Keratinocyte (primary cell): Measurements from ENCODE around the gene TRPT1. TPM values are rescaled to one million over a fixed set of nuclear protein-coding genes. Genes with fewer than 3 reads are reported as not detected.
A peak's percentile ranks its signal among the peaks of the same experiment; 100 is the strongest.

Experiments
- DNase-seq: peaks from one replicate; pipeline ENCODE4 v3.0.0-alpha.2; 2011; ENCODE audit warnings: low read depth, missing footprints, low spot score
- FAIRE-seq: peaks from 2 replicates; lab custom pipeline; 2011; peaks lifted over from hg19 to GRCh38; lab: Jason Lieb, UNC
- H2AFZ ChIP-seq: 2 replicates; pipeline ENCODE4 v1.6.0; 2012; ENCODE audit warnings: low read length, control low read depth, inconsistent platforms; ENCODE audit not compliant: control insufficient read depth
- H3K27ac ChIP-seq: 2 replicates; pipeline ENCODE4 v1.5.1; 2011; ENCODE audit warnings: low read length; ENCODE audit not compliant: control insufficient read depth, insufficient read depth
- H3K27me3 ChIP-seq: 3 replicates; pipeline ENCODE4 v1.6.0; 2011; ENCODE audit warnings: low read length; ENCODE audit not compliant: control insufficient read depth, insufficient read depth; ENCODE audit errors: extremely low read depth
- H3K36me3 ChIP-seq, 2 experiments: 2 replicates in 1 of 2; 3 replicates in 1 of 2; pipeline ENCODE4 v1.5.1; 2011; ENCODE audit warnings: low read length in 2 of 2, mild to moderate bottlenecking in 1 of 2; ENCODE audit not compliant: control insufficient read depth in 2 of 2, insufficient read depth in 2 of 2; ENCODE audit errors: extremely low read depth in 1 of 2
- H3K4me1 ChIP-seq: 3 replicates; pipeline ENCODE4 v1.5.1; 2011; ENCODE audit warnings: low read length; ENCODE audit not compliant: control insufficient read depth, insufficient read depth; ENCODE audit errors: extremely low read depth
- H3K4me2 ChIP-seq: 3 replicates; pipeline ENCODE4 v1.6.0; 2011; ENCODE audit warnings: low read depth, low read length; ENCODE audit not compliant: control insufficient read depth, insufficient read depth; ENCODE audit errors: extremely low read depth
- H3K4me3 ChIP-seq, 3 experiments: fragments of 200-600 bp in 1 of 3; sonication (generic) in 1 of 3; 2 replicates in 2 of 3; 3 replicates in 1 of 3; pipeline ENCODE4 v1.5.1; 2011 to 2016; ENCODE audit warnings: low read length in 3 of 3, mild to moderate bottlenecking in 3 of 3, control low read depth in 2 of 3, inconsistent platforms in 1 of 3, low read depth in 1 of 3, mixed read lengths in 1 of 3, mixed run types in 1 of 3, moderate library complexity in 1 of 3; ENCODE audit not compliant: control insufficient read depth in 2 of 3, insufficient read depth in 2 of 3; ENCODE audit errors: extremely low read depth in 1 of 3
- H3K79me2 ChIP-seq: 2 replicates; pipeline ENCODE4 v1.6.0; 2012; ENCODE audit warnings: low read length; ENCODE audit not compliant: control insufficient read depth, insufficient read depth
- H3K9ac ChIP-seq: 3 replicates; pipeline ENCODE4 v1.6.0; 2011; ENCODE audit warnings: low read length; ENCODE audit not compliant: control insufficient read depth, insufficient read depth; ENCODE audit errors: extremely low read depth
- H3K9me1 ChIP-seq: 3 replicates; pipeline ENCODE4 v1.6.0; 2011; ENCODE audit warnings: low read length; ENCODE audit not compliant: control insufficient read depth, insufficient read depth; ENCODE audit errors: extremely low read depth
- H3K9me3 ChIP-seq: 2 replicates; pipeline ENCODE4 v1.5.1; 2012; ENCODE audit warnings: low read depth, low read length; ENCODE audit not compliant: control insufficient read depth
- H4K20me1 ChIP-seq: 3 replicates; pipeline ENCODE4 v1.6.0; 2011; ENCODE audit warnings: low read length; ENCODE audit not compliant: control insufficient read depth, insufficient read depth; ENCODE audit errors: extremely low read depth
- EZH2 ChIP-seq: IDR thresholded peaks from one replicate; pipeline ENCODE4 v1.6.1; 2012; ENCODE audit warnings: inconsistent platforms, mild to moderate bottlenecking, low read length, moderate library complexity
- dilution Hi-C: fragments of 300-500 bp; cut with MboI; formaldehyde crosslinking; loops from one replicate; pipeline ENCODE4 v1.7.0; 2020; ENCODE audit warnings: low sequenced_read_pairs; ENCODE audit not compliant: extremely low pct_ligation_motif_present
- polyA plus RNA-seq, 5 experiments: library from polyadenylated mRNA; depleted of rRNA in 3 of 5; stranded (reverse) in 3 of 5; stranded (forward) in 1 of 5; unstranded in 1 of 5; fragments of >200 nt; gene quantifications; 1 replicate in 1 of 5; 2 replicates in 3 of 5; 3 replicates in 1 of 5; pipeline versions ENCODE4 v1.2.1 to v1.2.3, GENCODE V29; 2011 to 2012; ENCODE audit warnings: missing spikeins in 2 of 5, low read depth in 1 of 5, low replicate concordance in 1 of 5
- TF ChIP-seq, protein P1 (sequence below), 3 experiments: IDR thresholded peaks in 1 of 3; conservative IDR thresholded peaks in 1 of 3; optimal IDR thresholded peaks in 1 of 3; 2 replicates in 2 of 3; 3 replicates in 1 of 3; pipeline versions ENCODE3 to v1.5.1; 2011; ENCODE audit warnings: low read length in 3 of 3, mild to moderate bottlenecking in 3 of 3, moderate library complexity in 2 of 3, control low read depth in 1 of 3, inconsistent platforms in 1 of 3; ENCODE audit not compliant: insufficient read depth in 2 of 3; ENCODE audit errors: extremely low read depth in 1 of 3

Gene TRPT1
- polyA plus RNA-seq, 1 donor (not counting 4 experiments of a cell fraction or from before 2014, with no cell fraction given), result 15.5 TPM

DNA sequence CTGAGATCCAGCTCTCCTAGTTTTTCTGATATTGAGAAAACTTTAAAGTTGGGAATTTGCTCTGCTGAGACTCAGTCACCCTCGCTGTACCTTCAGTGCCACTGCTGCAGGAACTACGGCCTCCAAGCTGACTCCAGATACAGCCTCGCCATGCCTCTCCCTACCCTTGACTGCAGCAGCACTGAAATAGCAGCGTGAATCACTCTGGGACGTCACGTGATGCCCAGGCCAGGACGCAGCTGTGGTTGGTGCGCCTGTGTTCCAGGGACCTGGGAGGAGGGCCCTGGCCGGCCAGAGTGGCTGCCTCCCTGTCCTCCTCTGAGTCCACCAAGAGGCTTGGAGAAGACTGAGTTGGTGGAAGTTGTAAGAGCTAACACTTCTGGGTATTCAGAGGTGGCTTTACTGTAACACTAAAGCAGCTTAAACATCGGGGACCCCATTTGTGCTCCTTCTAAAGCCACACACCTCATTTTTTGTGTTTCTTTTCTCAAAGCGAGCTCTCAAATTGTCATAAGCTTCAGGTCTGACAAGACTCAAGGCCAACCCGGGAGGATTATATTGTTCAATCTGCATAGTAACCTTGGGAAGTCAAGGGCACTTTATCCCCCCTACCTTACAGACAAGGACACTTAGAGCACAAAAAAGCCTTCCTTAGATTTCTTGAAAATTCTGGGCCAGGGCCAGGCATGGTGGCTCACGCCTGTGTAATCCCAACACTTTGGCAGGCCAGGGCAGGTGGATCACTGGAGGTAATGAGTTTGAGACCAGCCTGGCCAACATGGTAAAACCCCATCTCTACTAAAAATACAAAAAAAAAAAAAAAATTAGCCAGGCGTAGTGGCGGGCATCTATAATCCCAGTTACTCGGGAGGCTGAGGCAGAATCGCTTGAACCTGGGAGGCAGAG, 44.2 kb downstream of the TRPT1 start:
- H3K79me2 ChIP-seq, result peaks cover 21% of the 10 kb centered on the region
- no peak for DNase-seq
- peak overlapping the region; percentile 84 for H3K4me2 ChIP-seq
- H3K27me3 ChIP-seq, result no peaks in the 10 kb centered on the region
- peaks cover 0 to 2% of the 10 kb centered on the region in 2 experiments for H3K36me3 ChIP-seq
- peak overlapping the region; percentile 64 for H2AFZ ChIP-seq
- peak overlapping the region in 1 of 3 experiments; percentile 45 for H3K4me3 ChIP-seq
- peak; percentile 78 for FAIRE-seq
- peak overlapping the region; percentile 45 for H3K27ac ChIP-seq
- no peaks in the 10 kb centered on the region for H3K9me3 ChIP-seq
- no peaks in the 10 kb centered on the region for H4K20me1 ChIP-seq
- H3K9me1 ChIP-seq, result no peaks in the 10 kb centered on the region
- dilution Hi-C loops, result no loop called here
- TF ChIP-seq, protein P1, sequence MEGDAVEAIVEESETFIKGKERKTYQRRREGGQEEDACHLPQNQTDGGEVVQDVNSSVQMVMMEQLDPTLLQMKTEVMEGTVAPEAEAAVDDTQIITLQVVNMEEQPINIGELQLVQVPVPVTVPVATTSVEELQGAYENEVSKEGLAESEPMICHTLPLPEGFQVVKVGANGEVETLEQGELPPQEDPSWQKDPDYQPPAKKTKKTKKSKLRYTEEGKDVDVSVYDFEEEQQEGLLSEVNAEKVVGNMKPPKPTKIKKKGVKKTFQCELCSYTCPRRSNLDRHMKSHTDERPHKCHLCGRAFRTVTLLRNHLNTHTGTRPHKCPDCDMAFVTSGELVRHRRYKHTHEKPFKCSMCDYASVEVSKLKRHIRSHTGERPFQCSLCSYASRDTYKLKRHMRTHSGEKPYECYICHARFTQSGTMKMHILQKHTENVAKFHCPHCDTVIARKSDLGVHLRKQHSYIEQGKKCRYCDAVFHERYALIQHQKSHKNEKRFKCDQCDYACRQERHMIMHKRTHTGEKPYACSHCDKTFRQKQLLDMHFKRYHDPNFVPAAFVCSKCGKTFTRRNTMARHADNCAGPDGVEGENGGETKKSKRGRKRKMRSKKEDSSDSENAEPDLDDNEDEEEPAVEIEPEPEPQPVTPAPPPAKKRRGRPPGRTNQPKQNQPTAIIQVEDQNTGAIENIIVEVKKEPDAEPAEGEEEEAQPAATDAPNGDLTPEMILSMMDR (optimal IDR thresholded peaks at IDR 0.05 in 1 of 3, IDR thresholded peaks at IDR 0.05 in 1 of 3, conservative IDR thresholded peaks at IDR 0.05 in 1 of 3; ENCODE audit: extremely low read depth in 1 of 3, insufficient read depth in 2 of 3, low read length in 3 of 3), result no peak
- no peak for TF ChIP-seq EZH2
- H3K9ac ChIP-seq, result peak overlapping the region; percentile 43
- peaks cover 19% of the 10 kb centered on the region for H3K4me1 ChIP-seq

DNA sequence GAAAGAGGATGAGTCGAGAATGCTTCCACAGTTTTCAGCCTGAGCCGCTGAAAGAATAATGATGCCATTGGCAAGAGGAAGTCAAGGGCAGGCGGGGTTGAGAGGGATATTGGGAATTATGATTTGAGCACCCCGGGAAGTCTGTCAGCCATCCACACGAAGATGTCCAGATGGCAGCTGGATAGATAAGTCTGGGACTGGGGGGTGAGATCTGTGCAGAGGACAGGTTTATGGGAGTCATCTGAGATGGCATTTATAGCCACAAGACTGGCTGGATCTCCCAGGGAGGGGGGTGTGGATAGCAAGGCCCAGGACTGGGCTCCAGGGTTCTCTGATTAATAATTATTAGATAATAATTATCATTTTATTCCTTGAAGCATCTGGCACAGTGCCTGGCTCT, 45.1 kb downstream of the TRPT1 start:
- Histone ChIP-seq H3K27me3 (no peaks in the 10 kb centered on the region), H3K4me2 (no peak overlapping the region), H2AFZ (no peak overlapping the region), H3K27ac (no peak overlapping the region), H3K4me3 (no peak overlapping the region), H3K9me3 (no peaks in the 10 kb centered on the region), H3K36me3 (peaks cover 0 to 2% of the 10 kb centered on the region in 2 experiments), H4K20me1 (no peaks in the 10 kb centered on the region), H3K9me1 (no peaks in the 10 kb centered on the region), H3K9ac (no peak overlapping the region), H3K4me1 (peaks cover 19% of the 10 kb centered on the region), H3K79me2 (peaks cover 21% of the 10 kb centered on the region)
- DNase-seq (no peak), FAIRE-seq (no peak)
- dilution Hi-C loops, result no loop called here
- TF ChIP-seq EZH2, result no peak
- TF ChIP-seq, protein P1 (optimal IDR thresholded peaks at IDR 0.05 in 1 of 3, IDR thresholded peaks at IDR 0.05 in 1 of 3, conservative IDR thresholded peaks at IDR 0.05 in 1 of 3; ENCODE audit: extremely low read depth in 1 of 3, insufficient read depth in 2 of 3, low read length in 3 of 3), result no peak
